Endodermal cell (in vitro differentiated cells): ENCODE results near the gene LRRIQ1. TPM values are rescaled to one million over a fixed set of nuclear protein-coding genes. Genes with fewer than 3 reads are reported as not detected.

Experiments used
- DNase-seq: peaks from one replicate; pipeline ENCODE4 v3.0.0-alpha.2; 2017
- H3K27ac ChIP-seq: 2 replicates; pipeline ENCODE4 v1.5.1; 2013; ENCODE audit warnings: mild to moderate bottlenecking, low read depth, low read length, moderate library complexity
- H3K27me3 ChIP-seq: 2 replicates; pipeline ENCODE4 v1.6.1; 2013; ENCODE audit warnings: mild to moderate bottlenecking, low read length, moderate library complexity; ENCODE audit not compliant: insufficient read depth, control insufficient read depth, poor library complexity, severe bottlenecking
- H3K36me3 ChIP-seq: 2 replicates; pipeline ENCODE4 v1.7.0; 2013; ENCODE audit warnings: mild to moderate bottlenecking, low read length, moderate library complexity; ENCODE audit not compliant: control insufficient read depth, insufficient read depth
- H3K4me1 ChIP-seq: one replicate; pipeline ENCODE4 v1.7.0; 2013; ENCODE audit warnings: low read length; ENCODE audit not compliant: control insufficient read depth, insufficient read depth
- H3K4me3 ChIP-seq: 2 replicates; pipeline ENCODE4 v1.5.1; 2013; ENCODE audit warnings: mild to moderate bottlenecking, low read length, moderate library complexity
- H3K9ac ChIP-seq: 2 replicates; pipeline ENCODE4 v1.6.1; 2013; ENCODE audit warnings: mild to moderate bottlenecking, low read length, moderate library complexity; ENCODE audit not compliant: poor library complexity, severe bottlenecking; ENCODE audit errors: extremely low read depth
- H3K9me3 ChIP-seq: 2 replicates; pipeline ENCODE4 v1.6.1; 2013; ENCODE audit warnings: mild to moderate bottlenecking, low read length, moderate library complexity; ENCODE audit not compliant: control insufficient read depth
- H3K27ac Mint-ChIP-seq: 2 replicates; pipeline ENCODE4 v1.8.0; 2020; ENCODE audit warnings: mixed read lengths
- H3K27me3 Mint-ChIP-seq: 2 replicates; pipeline ENCODE4 v1.8.0; 2021; ENCODE audit warnings: mild to moderate bottlenecking, mixed read lengths; ENCODE audit not compliant: insufficient read depth
- H3K36me3 Mint-ChIP-seq: 2 replicates; pipeline ENCODE4 v1.8.0; 2020; ENCODE audit warnings: low read depth, mixed read lengths
- H3K4me1 Mint-ChIP-seq: 2 replicates; pipeline ENCODE4 v1.8.0; 2020; ENCODE audit warnings: mixed read lengths
- H3K4me3 Mint-ChIP-seq: 2 replicates; pipeline ENCODE4 v1.8.0; 2020; ENCODE audit warnings: mild to moderate bottlenecking, moderate library complexity, mixed read lengths
- H3K9me3 Mint-ChIP-seq: 2 replicates; pipeline ENCODE4 v1.8.0; 2020; ENCODE audit warnings: mild to moderate bottlenecking, mixed read lengths
- CTCF ChIP-seq: fragments of 200-600 bp; sonication (generic); conservative IDR thresholded peaks from 2 replicates; pipeline ENCODE4 v1.5.0; 2021; ENCODE audit warnings: antibody characterized with exemption, mild to moderate bottlenecking
- WGBS, 2 experiments: methylation state at CpG; one replicate each; pipeline versions ENCODE4 v1.1.5 to v1.1.7; 2013; ENCODE audit warnings: missing lambda C conversion rate in 2 of 2, mixed read lengths in 1 of 2; ENCODE audit not compliant: insufficient coverage in 1 of 2, insufficient read length in 1 of 2; 5-methylcytosine and 5-hydroxymethylcytosine counted together
- total RNA-seq, 2 donors: library from RNA; stranded (reverse); fragmentation: NEBNext Ultra II Directional in 1 of 2; extraction: Animal tissue kit (Norgen Biotek cat#: 25700) in 1 of 2; gene quantifications; 2 replicates in 1 of 2; 3 replicates in 1 of 2; pipeline ENCODE4 v1.2.1, GENCODE V29; 2021

LRRIQ1 gene
- total RNA-seq, 2 donors from 2014 or later = 2.9 to 6.2 TPM

GRCh38 chr12:85277900-85278597 is 241.9 kb downstream of the LRRIQ1 start:
- Histone ChIP-seq H3K36me3 (no peaks in the 10 kb centered on the region), H3K4me1 (peaks cover 2% of the 10 kb centered on the region), H3K9ac (no peak overlapping the region), H3K9me3 (no peaks in the 10 kb centered on the region), H3K27ac (no peak overlapping the region), H3K4me3 (no peak overlapping the region), H3K27me3 (peaks cover 80% of the 10 kb centered on the region)
- H3K27me3 Mint-ChIP-seq = peaks cover 64% of the 10 kb centered on the region
- no peak overlapping the region for H3K27ac Mint-ChIP-seq
- peak; percentile 77 for DNase-seq
- peak overlapping the region; percentile 87 for H3K4me3 Mint-ChIP-seq
- no peaks in the 10 kb centered on the region for H3K9me3 Mint-ChIP-seq
- no peak for TF ChIP-seq CTCF
- peaks cover 8% of the 10 kb centered on the region for H3K4me1 Mint-ChIP-seq
- no peaks in the 10 kb centered on the region for H3K36me3 Mint-ChIP-seq
- 48 to 73% methylated on average over 22 to 30 of the region's 30 CpGs for WGBS, 2 experiments

GRCh38 chr12:85278598-85279448 is 242.7 kb downstream of the LRRIQ1 start:
- H3K4me1 ChIP-seq = peaks cover 2% of the 10 kb centered on the region
- peaks cover 78% of the 10 kb centered on the region for H3K27me3 ChIP-seq
- DNase-seq = peak; percentile 86
- H3K4me3 ChIP-seq = peak overlapping the region; percentile 93
- no peak for TF ChIP-seq CTCF
- no peaks in the 10 kb centered on the region for H3K36me3 Mint-ChIP-seq
- H3K4me1 Mint-ChIP-seq = peaks cover 8% of the 10 kb centered on the region
- H3K27ac ChIP-seq = no peak overlapping the region
- H3K4me3 Mint-ChIP-seq = peak overlapping the region; percentile 87
- H3K27me3 Mint-ChIP-seq = peaks cover 56% of the 10 kb centered on the region
- 25 to 61% methylated on average over 21 to 36 of the region's 37 CpGs for WGBS, 2 experiments
- no peaks in the 10 kb centered on the region for H3K9me3 Mint-ChIP-seq
- no peaks in the 10 kb centered on the region for H3K36me3 ChIP-seq
- no peaks in the 10 kb centered on the region for H3K9me3 ChIP-seq
- H3K27ac Mint-ChIP-seq = no peak overlapping the region
- H3K9ac ChIP-seq = no peak overlapping the region

GRCh38 chr12:85279449-85280164 is 243.5 kb downstream of the LRRIQ1 start:
- peak overlapping the region; percentile 65 for H3K9ac ChIP-seq
- Mint-ChIP-seq H3K9me3 (no peaks in the 10 kb centered on the region), H3K36me3 (no peaks in the 10 kb centered on the region), H3K27me3 (peaks cover 48% of the 10 kb centered on the region), H3K4me3 (peak overlapping the region; percentile 87), H3K4me1 (peaks cover 8% of the 10 kb centered on the region), H3K27ac (no peak overlapping the region)
- peaks cover 70% of the 10 kb centered on the region for H3K27me3 ChIP-seq
- peak overlapping the region; percentile 93 for H3K4me3 ChIP-seq
- H3K36me3 ChIP-seq = no peaks in the 10 kb centered on the region
- DNase-seq = peak; percentile 87
- no peaks in the 10 kb centered on the region for H3K9me3 ChIP-seq
- 0 to 2% methylated on average over 7 to 44 of the region's 44 CpGs for WGBS, 2 experiments
- no peak for TF ChIP-seq CTCF
- H3K4me1 ChIP-seq = peaks cover 2% of the 10 kb centered on the region
- H3K27ac ChIP-seq = no peak overlapping the region
